GM10266 (cell line): ENCODE results near the gene ATXN7L3B.

Experiments used
- DNase-seq: peaks from one replicate; pipeline ENCODE4 v3.0.0; 2012; ENCODE audit errors: extremely low spot score
- TF ChIP-seq, protein P1 (sequence below): IDR thresholded peaks from 2 replicates; pipeline ENCODE4 v1.5.1; 2012; ENCODE audit warnings: mild to moderate bottlenecking, low read depth; ENCODE audit not compliant: control insufficient read depth, insufficient read depth; ENCODE audit errors: missing control alignments

ATXN7L3B gene

DNA sequence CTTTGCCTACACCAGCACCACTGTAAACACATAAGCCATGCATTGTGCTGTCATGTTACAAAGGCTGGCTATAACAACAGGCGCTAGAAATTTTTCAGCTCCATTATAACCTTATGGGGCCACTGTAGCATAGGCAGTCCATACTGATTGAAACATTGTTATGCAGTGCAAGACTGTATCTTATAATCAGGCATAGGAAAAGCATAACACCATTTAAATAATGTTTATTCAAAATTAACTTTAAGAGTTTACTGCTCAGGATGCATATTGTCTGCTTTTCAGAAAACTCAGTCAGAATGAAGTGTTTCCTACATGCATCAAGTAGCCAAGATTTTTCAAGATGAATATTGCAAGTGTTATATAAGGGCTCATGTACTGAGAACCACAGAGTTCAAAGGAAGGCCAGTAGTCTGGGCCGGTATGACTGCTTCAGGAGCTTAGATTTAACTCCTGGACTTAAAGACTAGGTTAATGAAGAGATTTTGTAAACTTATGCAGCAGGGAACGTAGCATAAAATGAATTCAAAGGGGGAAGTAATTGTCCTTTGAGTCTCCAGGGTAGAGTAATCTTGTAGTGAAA lies 46.9 kb downstream of the ATXN7L3B start:
- TF ChIP-seq, protein P1, sequence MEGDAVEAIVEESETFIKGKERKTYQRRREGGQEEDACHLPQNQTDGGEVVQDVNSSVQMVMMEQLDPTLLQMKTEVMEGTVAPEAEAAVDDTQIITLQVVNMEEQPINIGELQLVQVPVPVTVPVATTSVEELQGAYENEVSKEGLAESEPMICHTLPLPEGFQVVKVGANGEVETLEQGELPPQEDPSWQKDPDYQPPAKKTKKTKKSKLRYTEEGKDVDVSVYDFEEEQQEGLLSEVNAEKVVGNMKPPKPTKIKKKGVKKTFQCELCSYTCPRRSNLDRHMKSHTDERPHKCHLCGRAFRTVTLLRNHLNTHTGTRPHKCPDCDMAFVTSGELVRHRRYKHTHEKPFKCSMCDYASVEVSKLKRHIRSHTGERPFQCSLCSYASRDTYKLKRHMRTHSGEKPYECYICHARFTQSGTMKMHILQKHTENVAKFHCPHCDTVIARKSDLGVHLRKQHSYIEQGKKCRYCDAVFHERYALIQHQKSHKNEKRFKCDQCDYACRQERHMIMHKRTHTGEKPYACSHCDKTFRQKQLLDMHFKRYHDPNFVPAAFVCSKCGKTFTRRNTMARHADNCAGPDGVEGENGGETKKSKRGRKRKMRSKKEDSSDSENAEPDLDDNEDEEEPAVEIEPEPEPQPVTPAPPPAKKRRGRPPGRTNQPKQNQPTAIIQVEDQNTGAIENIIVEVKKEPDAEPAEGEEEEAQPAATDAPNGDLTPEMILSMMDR = no peak
- no peak for DNase-seq

DNA sequence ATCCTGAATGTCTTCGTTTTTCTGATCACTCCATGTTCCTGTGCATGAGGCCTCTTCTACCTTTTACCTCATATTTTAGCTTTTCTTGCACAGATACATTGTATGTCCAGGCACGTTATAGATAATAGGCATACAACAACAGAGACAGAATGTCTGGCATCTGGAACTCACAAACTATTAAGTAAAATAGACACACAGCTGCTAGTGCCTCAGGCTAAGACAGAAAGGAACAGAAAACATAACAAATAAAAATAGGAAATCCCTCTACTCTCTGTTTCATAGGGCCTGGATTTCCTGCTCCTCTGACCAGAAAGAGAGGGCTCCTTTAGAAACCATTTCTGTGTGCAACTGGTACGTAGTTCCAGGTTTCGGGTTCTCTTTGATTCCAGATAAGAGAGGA lies 48.6 kb downstream of the ATXN7L3B start:
- DNase-seq = no peak
- TF ChIP-seq, protein P1 = no peak
